ENCODE measurements around the gene COL25A1.
"Not testable (repeated sequence)": the region's sequence is repeated elsewhere in the genome, so short reads cannot be mapped to it uniquely, and the experiment has no call there.

The COL25A1 gene

GRCh38 chr4:108884596-108884995 is 417.9 kb downstream of the COL25A1 start:
- H3K4me3 ChIP-seq (ENCODE audit: low read depth, low read length): no peak overlapping the region

- H3K4me3 ChIP-seq (ENCODE audit: low read depth, low read length): no peak overlapping the region
These were observed 420.5 kb downstream of the COL25A1 start for GRCh38 chr4:108881986-108882385.

GRCh38 chr4:108881190-108881589 is 421.3 kb downstream of the COL25A1 start:
- H3K4me3 ChIP-seq (ENCODE audit: low read depth, low read length): no peak overlapping the region

- H3K4me3 ChIP-seq (ENCODE audit: low read depth, low read length): no peak overlapping the region
These were observed 423.7 kb downstream of the COL25A1 start for GRCh38 chr4:108878806-108879205.

GRCh38 chr4:108877821-108878220 is 424.6 kb downstream of the COL25A1 start:
- no peak overlapping the region for H3K4me3 ChIP-seq (ENCODE audit: low read depth, low read length)

GRCh38 chr4:108874806-108875205 is 427.7 kb downstream of the COL25A1 start:
- no peak overlapping the region for H3K4me3 ChIP-seq (ENCODE audit: low read depth, low read length)

GRCh38 chr4:108869970-108870369 is 432.5 kb downstream of the COL25A1 start:
- H3K4me3 ChIP-seq (ENCODE audit: low read depth, low read length): not testable (repeated sequence)

GRCh38 chr4:108868606-108869227 is 433.7 kb downstream of the COL25A1 start:
- H3K4me3 ChIP-seq (ENCODE audit: low read depth, low read length): no peak overlapping the region

- no peak overlapping the region for H3K4me3 ChIP-seq (ENCODE audit: low read depth, low read length)
These were observed 435.0 kb downstream of the COL25A1 start for GRCh38 chr4:108867476-108867875.

GRCh38 chr4:108861334-108861733 is 441.1 kb downstream of the COL25A1 start:
- no peak overlapping the region for H3K4me3 ChIP-seq (ENCODE audit: low read depth, low read length)

GRCh38 chr4:108854786-108855185 is 447.7 kb downstream of the COL25A1 start:
- H3K4me3 ChIP-seq (ENCODE audit: low read depth, low read length): no peak overlapping the region

- H3K4me3 ChIP-seq (ENCODE audit: low read depth, low read length): no peak overlapping the region
These were observed 449.8 kb downstream of the COL25A1 start for GRCh38 chr4:108852691-108853090.

- no peak overlapping the region for H3K4me3 ChIP-seq (ENCODE audit: low read depth, low read length)
These were observed 451.1 kb downstream of the COL25A1 start for GRCh38 chr4:108851366-108851765.

GRCh38 chr4:108850219-108850649 is 452.2 kb downstream of the COL25A1 start:
- H3K4me3 ChIP-seq (ENCODE audit: low read depth, low read length): no peak overlapping the region

- H3K4me3 ChIP-seq (ENCODE audit: low read depth, low read length): no peak overlapping the region
These were observed 452.8 kb downstream of the COL25A1 start for GRCh38 chr4:108849611-108850168.

GRCh38 chr4:108846568-108846967 is 455.9 kb downstream of the COL25A1 start:
- no peak overlapping the region for H3K4me3 ChIP-seq (ENCODE audit: low read depth, low read length)

- H3K4me3 ChIP-seq (ENCODE audit: low read depth, low read length): no peak overlapping the region
These were observed 462.0 kb downstream of the COL25A1 start for GRCh38 chr4:108840426-108840975.

- H3K4me3 ChIP-seq (ENCODE audit: low read depth, low read length): no peak overlapping the region
These were observed 463.1 kb downstream of the COL25A1 start for GRCh38 chr4:108839333-108839732.

- no peak overlapping the region for H3K4me3 ChIP-seq (ENCODE audit: low read depth, low read length)
These were observed 464.0 kb downstream of the COL25A1 start for GRCh38 chr4:108838451-108838850.

GRCh38 chr4:108834835-108835384 is 467.5 kb downstream of the COL25A1 start:
- H3K4me3 ChIP-seq (ENCODE audit: low read depth, low read length): no peak overlapping the region

GRCh38 chr4:108834166-108834834 is 468.2 kb downstream of the COL25A1 start:
- no peak overlapping the region for H3K4me3 ChIP-seq (ENCODE audit: low read depth, low read length)

- H3K4me3 ChIP-seq (ENCODE audit: low read depth, low read length): no peak overlapping the region
These were observed 469.4 kb downstream of the COL25A1 start for GRCh38 chr4:108833046-108833445.
